GM18951 (cell line): ENCODE results near the gene SMYD2.

Experiments
- POLR2A ChIP-seq: IDR thresholded peaks from 4 replicates; pipeline ENCODE4 v1.6.1; 2011; ENCODE audit warnings: mild to moderate bottlenecking; ENCODE audit not compliant: insufficient read length, insufficient read depth; ENCODE audit errors: extremely low read depth
- in situ Hi-C: fragments of 300-500 bp; cut with MboI; formaldehyde crosslinking; loops from one replicate; pipeline ENCODE4 v1.12.0; 2022; ENCODE audit warnings: low sequenced_read_pairs, mixed read lengths, inconsistent platforms; ENCODE audit not compliant: unreplicated experiment

SMYD2 gene

DNA sequence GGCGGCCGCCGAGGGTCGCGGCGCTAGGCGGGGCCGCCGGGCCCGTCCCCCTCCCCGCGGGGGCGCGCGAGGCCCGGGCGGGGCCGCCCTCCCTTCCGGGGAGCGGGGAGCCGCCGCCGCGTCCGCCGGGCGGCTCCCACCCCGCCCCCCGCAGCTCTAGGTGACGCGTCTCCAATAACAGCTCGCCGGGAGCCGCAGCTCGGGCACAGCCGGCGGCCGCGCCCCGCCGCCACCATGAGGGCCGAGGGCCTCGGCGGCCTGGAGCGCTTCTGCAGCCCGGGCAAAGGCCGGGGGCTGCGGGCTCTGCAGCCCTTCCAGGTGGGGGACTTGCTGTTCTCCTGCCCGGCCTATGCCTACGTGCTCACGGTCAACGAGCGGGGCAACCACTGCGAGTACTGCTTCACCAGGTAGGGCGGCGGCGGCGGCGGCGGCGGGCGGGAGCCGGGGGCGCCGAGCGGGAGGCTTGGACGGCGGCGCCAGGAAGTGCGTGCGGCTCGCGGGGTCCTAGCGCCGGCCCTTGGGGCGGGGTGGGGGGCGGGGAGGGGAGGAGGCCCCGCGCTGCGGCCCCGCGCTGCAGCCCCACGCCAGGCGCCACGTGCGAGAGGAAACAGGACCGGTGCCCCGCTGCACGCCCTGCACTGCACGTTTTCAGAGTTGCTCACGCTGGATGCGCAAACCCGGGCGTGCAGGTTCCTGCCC, at the start of gene SMYD2:
Gene SMYD2 (plus strand): TSS at position 139 of the 699 bp plus-strand sequence. CDS start 96 bp downstream, at position 235.
- in situ Hi-C loops: no loop called here
- peak; percentile 83 for TF ChIP-seq POLR2A

GRCh38 chr1:214233856-214234634, 46.9 kb upstream of the SMYD2 start:
- in situ Hi-C loops: no loop called here
- no peak for TF ChIP-seq POLR2A

GRCh38 chr1:214234635-214235025, 46.3 kb upstream of the SMYD2 start:
- no peak for TF ChIP-seq POLR2A
- in situ Hi-C loops: no loop called here

DNA sequence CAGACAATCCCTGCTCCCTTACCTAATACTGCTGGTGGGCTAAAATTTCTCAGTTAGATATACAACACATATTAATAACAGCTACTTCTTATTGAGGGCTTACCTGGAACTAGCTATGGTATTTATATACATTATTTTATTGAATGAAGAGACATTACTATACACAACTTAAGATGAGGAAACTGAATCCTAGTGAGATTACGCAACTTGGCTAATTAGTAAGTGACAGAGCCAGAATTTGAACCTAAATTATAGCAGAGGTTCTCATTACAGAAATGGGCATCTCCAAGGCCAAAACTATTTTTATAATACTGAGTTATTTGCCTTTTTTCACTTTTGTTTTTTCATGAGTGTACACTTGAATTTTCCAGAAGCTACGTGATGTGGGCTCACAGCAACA, 44.5 kb upstream of the SMYD2 start:
- in situ Hi-C loops: no loop called here
- no peak for TF ChIP-seq POLR2A

GRCh38 chr1:214241060-214241459, 39.9 kb upstream of the SMYD2 start:
- in situ Hi-C loops: no loop called here
- TF ChIP-seq POLR2A: no peak

DNA sequence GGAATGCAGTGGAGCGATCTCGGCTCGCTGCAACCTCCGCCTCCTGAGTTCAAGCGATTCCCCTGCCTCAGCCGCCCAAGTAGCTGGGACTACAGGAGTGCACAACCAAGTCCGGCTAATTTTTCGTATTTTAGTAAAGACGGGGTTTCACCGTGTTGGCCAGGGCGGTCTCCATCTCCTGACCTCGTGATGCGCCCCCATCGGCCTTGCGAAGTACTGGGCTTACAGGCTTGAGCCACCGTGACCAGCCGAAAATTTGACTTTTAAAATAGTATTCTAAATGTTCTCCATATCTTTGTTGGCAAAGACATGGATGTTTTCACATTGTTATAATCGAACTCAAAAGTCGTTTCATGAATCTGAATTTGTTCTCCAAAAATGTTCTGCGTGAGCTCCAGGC, 36.7 kb upstream of the SMYD2 start:
- no peak for TF ChIP-seq POLR2A
- in situ Hi-C loops: no loop called here

GRCh38 chr1:214244841-214245240, 36.1 kb upstream of the SMYD2 start:
- TF ChIP-seq POLR2A: no peak
- in situ Hi-C loops: no loop called here

- in situ Hi-C loops: no loop called here
Observed at GRCh38 chr1:214247501-214248041, 33.4 kb upstream of the SMYD2 start.

DNA sequence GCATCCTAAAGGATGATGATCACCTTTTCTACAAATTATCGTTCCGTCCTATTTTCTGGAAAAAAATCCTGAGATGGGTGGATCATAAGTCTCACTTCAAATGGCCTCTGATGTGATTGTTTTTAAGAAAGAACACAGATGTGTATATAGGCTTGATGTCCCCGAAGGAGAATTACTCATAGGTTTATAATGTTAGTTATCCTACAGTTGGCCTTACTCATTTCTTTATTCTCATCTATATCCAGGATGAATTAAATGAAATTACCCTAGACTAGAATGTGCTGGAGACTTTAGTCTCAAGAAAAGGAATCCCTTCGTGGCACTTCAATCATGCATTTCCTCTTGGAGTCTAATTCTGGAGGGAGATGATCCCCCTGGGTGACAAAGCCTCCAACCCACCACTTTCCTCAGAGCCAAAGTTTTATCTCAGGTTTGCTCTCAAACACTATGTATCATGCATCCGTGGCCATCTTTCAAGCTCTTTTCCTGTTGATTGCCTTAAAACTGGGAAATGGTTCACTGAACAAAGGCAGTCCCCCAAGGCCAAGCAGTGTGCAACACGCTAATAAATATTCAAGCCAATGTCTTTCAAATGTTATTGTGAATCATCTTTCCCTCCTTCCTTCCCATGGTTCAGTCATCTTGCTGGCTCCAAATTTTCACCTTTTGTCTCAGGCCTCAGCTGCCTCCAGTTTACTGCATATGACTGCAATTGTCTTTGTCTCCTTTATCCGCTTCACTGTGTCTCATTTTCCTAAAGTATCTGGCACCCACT, 32.5 kb upstream of the SMYD2 start:
- in situ Hi-C loops: no loop called here
- no peak for TF ChIP-seq POLR2A

More at GRCh38 chr1:214247501-214248041, 33.4 kb upstream of the SMYD2 start:
- no peak for TF ChIP-seq POLR2A

- TF ChIP-seq POLR2A: no peak
- in situ Hi-C loops: no loop called here
Observed at GRCh38 chr1:214249651-214250050, 31.3 kb upstream of the SMYD2 start.

- in situ Hi-C loops: no loop called here
- no peak for TF ChIP-seq POLR2A
Observed at GRCh38 chr1:214251354-214251753, 29.6 kb upstream of the SMYD2 start.

- in situ Hi-C loops: no loop called here
- TF ChIP-seq POLR2A: no peak
Observed at GRCh38 chr1:214255509-214255908, 25.4 kb upstream of the SMYD2 start.

GRCh38 chr1:214259353-214259977, 21.5 kb upstream of the SMYD2 start:
- in situ Hi-C loops: no loop called here
- TF ChIP-seq POLR2A: no peak
